ENCODE results near the gene GINS1. TPM values are rescaled to one million over a fixed set of nuclear protein-coding genes. Genes with fewer than 3 reads are reported as not detected.

Gene GINS1
- total and polyA plus RNA-seq, 2 experiments from 2014 or later, result 32.0 to 65.4 TPM

GRCh38 chr20:25452333-25452732 lies 44.9 kb downstream of the GINS1 start:
- Histone ChIP-seq H3K79me2 (replicated peaks; ENCODE audit: insufficient read depth) (no peaks in the 10 kb centered on the region), H3K27ac (ENCODE audit: low read depth) (no peak overlapping the region), H3K4me2 (no peak overlapping the region), H3K9me2 (ENCODE audit: insufficient read depth) (no peaks in the 10 kb centered on the region), H3F3A (replicated peaks; ENCODE audit: low read depth) (peaks cover 5% of the 10 kb centered on the region; the same call in 1 of the 2 replicates), H3K27me3 (ENCODE audit: insufficient read depth) (no peaks in the 10 kb centered on the region), H3K4me1 (ENCODE audit: insufficient read depth) (no peaks in the 10 kb centered on the region), H2AFZ (no peak overlapping the region), H3K4me3 (no peak overlapping the region), H3K36me3 (ENCODE audit: insufficient read depth) (no peaks in the 10 kb centered on the region; the same call in none of the 2 replicates), H4K20me1 (replicated peaks; ENCODE audit: insufficient read depth) (no peaks in the 10 kb centered on the region)
- Mint-ChIP-seq H3K36me3 (ENCODE audit: low read depth) (peaks cover 75% of the 10 kb centered on the region), H3K9me3 (peaks cover 5% of the 10 kb centered on the region; the same call in 1 of the 3 replicates), H3K27me3 (ENCODE audit: insufficient read depth, low read depth, poor library complexity) (peaks cover 9% of the 10 kb centered on the region), H3K27ac (no peak overlapping the region), H3K4me3 (no peak overlapping the region), H3K4me1 (no peaks in the 10 kb centered on the region)
- ATAC-seq (no peak), DNase-seq (ENCODE audit: low spot score) (no peak)
- TF ChIP-seq CREB1 (CRISPR knock-in tag; IDR thresholded peaks at IDR 0.05; ENCODE audit: low read depth) (no peak), POLR2AphosphoS5 (IDR thresholded peaks at IDR 0.05; ENCODE audit: low read depth) (no peak), NANOG (IDR thresholded peaks at IDR 0.05; ENCODE audit: borderline replicate concordance) (no peak), EZH2 (IDR thresholded peaks at IDR 0.05; ENCODE audit: low read depth, unreplicated experiment) (no peak), CTCF (conservative IDR thresholded peaks at IDR 0.05; ENCODE audit: low read depth in 2 of 2) (no peak), REST (IDR thresholded peaks at IDR 0.05; ENCODE audit: unreplicated experiment) (no peak), JUNB (IDR thresholded peaks at IDR 0.05; ENCODE audit: unreplicated experiment) (no peak), ZNF331 (CRISPR knock-in tag; IDR thresholded peaks at IDR 0.05; ENCODE audit: low read depth) (no peak), EZH2phosphoT487 (IDR thresholded peaks at IDR 0.05; ENCODE audit: unreplicated experiment) (no peak), STAT1 (IDR thresholded peaks at IDR 0.05; ENCODE audit: unreplicated experiment) (no peak), ZNF114 (CRISPR knock-in tag; IDR thresholded peaks at IDR 0.05) (no peak)
- TF ChIP-seq, protein P1, sequence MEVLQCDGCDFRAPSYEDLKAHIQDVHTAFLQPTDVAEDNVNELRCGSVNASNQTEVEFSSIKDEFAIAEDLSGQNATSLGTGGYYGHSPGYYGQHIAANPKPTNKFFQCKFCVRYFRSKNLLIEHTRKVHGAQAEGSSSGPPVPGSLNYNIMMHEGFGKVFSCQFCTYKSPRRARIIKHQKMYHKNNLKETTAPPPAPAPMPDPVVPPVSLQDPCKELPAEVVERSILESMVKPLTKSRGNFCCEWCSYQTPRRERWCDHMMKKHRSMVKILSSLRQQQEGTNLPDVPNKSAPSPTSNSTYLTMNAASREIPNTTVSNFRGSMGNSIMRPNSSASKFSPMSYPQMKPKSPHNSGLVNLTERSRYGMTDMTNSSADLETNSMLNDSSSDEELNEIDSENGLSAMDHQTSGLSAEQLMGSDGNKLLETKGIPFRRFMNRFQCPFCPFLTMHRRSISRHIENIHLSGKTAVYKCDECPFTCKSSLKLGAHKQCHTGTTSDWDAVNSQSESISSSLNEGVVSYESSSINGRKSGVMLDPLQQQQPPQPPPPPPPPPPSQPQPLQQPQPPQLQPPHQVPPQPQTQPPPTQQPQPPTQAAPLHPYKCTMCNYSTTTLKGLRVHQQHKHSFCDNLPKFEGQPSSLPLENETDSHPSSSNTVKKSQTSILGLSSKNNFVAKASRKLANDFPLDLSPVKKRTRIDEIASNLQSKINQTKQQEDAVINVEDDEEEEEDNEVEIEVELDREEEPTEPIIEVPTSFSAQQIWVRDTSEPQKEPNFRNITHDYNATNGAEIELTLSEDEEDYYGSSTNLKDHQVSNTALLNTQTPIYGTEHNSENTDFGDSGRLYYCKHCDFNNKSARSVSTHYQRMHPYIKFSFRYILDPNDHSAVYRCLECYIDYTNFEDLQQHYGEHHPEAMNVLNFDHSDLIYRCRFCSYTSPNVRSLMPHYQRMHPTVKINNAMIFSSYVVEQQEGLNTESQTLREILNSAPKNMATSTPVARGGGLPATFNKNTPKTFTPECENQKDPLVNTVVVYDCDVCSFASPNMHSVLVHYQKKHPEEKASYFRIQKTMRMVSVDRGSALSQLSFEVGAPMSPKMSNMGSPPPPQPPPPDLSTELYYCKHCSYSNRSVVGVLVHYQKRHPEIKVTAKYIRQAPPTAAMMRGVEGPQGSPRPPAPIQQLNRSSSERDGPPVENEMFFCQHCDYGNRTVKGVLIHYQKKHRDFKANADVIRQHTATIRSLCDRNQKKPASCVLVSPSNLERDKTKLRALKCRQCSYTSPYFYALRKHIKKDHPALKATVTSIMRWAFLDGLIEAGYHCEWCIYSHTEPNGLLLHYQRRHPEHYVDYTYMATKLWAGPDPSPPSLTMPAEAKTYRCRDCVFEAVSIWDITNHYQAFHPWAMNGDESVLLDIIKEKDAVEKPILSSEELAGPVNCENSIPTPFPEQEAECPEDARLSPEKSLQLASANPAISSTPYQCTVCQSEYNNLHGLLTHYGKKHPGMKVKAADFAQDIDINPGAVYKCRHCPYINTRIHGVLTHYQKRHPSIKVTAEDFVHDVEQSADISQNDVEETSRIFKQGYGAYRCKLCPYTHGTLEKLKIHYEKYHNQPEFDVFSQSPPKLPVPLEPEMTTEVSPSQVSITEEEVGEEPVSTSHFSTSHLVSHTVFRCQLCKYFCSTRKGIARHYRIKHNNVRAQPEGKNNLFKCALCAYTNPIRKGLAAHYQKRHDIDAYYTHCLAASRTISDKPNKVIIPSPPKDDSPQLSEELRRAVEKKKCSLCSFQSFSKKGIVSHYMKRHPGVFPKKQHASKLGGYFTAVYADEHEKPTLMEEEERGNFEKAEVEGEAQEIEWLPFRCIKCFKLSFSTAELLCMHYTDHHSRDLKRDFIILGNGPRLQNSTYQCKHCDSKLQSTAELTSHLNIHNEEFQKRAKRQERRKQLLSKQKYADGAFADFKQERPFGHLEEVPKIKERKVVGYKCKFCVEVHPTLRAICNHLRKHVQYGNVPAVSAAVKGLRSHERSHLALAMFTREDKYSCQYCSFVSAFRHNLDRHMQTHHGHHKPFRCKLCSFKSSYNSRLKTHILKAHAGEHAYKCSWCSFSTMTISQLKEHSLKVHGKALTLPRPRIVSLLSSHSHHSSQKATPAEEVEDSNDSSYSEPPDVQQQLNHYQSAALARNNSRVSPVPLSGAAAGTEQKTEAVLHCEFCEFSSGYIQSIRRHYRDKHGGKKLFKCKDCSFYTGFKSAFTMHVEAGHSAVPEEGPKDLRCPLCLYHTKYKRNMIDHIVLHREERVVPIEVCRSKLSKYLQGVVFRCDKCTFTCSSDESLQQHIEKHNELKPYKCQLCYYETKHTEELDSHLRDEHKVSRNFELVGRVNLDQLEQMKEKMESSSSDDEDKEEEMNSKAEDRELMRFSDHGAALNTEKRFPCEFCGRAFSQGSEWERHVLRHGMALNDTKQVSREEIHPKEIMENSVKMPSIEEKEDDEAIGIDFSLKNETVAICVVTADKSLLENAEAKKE (CRISPR knock-in tag; IDR thresholded peaks at IDR 0.05), result no peak
- TF ChIP-seq, protein P2, sequence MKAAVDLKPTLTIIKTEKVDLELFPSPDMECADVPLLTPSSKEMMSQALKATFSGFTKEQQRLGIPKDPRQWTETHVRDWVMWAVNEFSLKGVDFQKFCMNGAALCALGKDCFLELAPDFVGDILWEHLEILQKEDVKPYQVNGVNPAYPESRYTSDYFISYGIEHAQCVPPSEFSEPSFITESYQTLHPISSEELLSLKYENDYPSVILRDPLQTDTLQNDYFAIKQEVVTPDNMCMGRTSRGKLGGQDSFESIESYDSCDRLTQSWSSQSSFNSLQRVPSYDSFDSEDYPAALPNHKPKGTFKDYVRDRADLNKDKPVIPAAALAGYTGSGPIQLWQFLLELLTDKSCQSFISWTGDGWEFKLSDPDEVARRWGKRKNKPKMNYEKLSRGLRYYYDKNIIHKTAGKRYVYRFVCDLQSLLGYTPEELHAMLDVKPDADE (IDR thresholded peaks at IDR 0.05), result no peak
